ENCODE data around the gene KIAA0825. TPM values are rescaled to one million over a fixed set of nuclear protein-coding genes. Genes with fewer than 3 reads are reported as not detected.
"Not testable (repeated sequence)": the region's sequence is repeated elsewhere in the genome, so short reads cannot be mapped to it uniquely, and the experiment has no call there.

KIAA0825 gene
- total and polyA plus RNA-seq, 12 donors = 0.34 to 11.5 (median 3.1) TPM

- Histone ChIP-seq H3K27ac (no peak overlapping the region), H3K36me3 (replicated peaks in 1 of 2) (no peaks in the 10 kb centered on the region), H3K4me3 (no peak overlapping the region), H3K27me3 (no peaks in the 10 kb centered on the region), H3K9me3 (replicated peaks in 1 of 3) (no peaks in the 10 kb centered on the region), H3K4me1 (replicated peaks in 1 of 2) (no peaks in the 10 kb centered on the region)
- 96 to 98% (median 96%) methylated on average over 2 of the region's 2 CpGs for WGBS, 4 donors
- TF ChIP-seq POLR2A (IDR thresholded peaks at IDR 0.05) = no peak
- TF ChIP-seq, protein P1, sequence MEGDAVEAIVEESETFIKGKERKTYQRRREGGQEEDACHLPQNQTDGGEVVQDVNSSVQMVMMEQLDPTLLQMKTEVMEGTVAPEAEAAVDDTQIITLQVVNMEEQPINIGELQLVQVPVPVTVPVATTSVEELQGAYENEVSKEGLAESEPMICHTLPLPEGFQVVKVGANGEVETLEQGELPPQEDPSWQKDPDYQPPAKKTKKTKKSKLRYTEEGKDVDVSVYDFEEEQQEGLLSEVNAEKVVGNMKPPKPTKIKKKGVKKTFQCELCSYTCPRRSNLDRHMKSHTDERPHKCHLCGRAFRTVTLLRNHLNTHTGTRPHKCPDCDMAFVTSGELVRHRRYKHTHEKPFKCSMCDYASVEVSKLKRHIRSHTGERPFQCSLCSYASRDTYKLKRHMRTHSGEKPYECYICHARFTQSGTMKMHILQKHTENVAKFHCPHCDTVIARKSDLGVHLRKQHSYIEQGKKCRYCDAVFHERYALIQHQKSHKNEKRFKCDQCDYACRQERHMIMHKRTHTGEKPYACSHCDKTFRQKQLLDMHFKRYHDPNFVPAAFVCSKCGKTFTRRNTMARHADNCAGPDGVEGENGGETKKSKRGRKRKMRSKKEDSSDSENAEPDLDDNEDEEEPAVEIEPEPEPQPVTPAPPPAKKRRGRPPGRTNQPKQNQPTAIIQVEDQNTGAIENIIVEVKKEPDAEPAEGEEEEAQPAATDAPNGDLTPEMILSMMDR (IDR thresholded peaks at IDR 0.05) = no peak
- intact Hi-C loops (cut with DNase I) = no loop called here
- DNase-seq = no peak
Measured at GRCh38 chr5:94140300-94140699, 478.1 kb downstream of the KIAA0825 start.

DNA sequence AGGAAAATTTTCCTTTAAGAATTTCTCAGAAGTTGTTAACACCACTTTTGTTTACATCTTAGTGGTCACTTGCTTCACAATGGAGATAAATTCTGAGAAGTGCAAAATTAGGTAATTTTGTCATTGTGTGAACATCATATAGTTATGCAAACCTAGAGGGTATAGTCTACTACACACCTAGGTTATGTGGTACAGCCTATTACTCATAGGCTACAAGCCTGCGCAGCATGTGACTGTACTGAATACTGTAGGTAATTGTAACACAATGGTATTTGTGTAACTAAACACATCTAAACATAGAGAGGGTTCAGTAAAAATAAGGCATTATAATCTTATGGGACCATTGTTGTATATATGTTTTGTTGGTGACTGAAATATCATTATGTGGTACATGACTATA is 488.3 kb downstream of the KIAA0825 start:
- intact Hi-C loops (cut with DNase I) = no loop called here
- H3K27me3 ChIP-seq = no peaks in the 10 kb centered on the region

DNA sequence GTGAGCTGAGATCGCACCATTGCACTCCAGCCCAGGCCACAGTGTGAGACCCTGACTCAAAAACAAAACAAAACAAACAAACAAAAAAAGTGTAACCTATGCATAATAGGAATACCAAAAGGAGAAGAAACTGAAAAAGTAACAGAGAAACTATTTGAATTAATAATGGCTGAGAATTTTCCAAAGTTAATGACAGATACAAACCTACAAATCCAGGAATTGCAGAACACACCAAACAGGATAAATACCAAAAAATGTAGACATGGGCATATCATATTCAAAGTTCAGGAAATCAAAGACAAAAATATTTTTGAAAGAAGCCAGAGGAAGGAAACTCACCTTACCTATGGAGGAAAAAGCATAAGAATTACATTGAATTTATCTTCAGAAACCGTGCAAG is 493.3 kb downstream of the KIAA0825 start:
- no peaks in the 10 kb centered on the region for H3K4me1 ChIP-seq (replicated peaks in 1 of 2)
- no peaks in the 10 kb centered on the region for H3K36me3 ChIP-seq (replicated peaks in 1 of 2)
- no peak overlapping the region for H3K4me3 ChIP-seq
- 81 to 98% (median 87%) methylated on average over 2 of the region's 2 CpGs for WGBS, 4 donors
- TF ChIP-seq POLR2A (IDR thresholded peaks at IDR 0.05) = no peak
- TF ChIP-seq, protein P1 (IDR thresholded peaks at IDR 0.05) = no peak
- no peak for DNase-seq
- H3K9me3 ChIP-seq (replicated peaks in 1 of 3) = no peaks in the 10 kb centered on the region
- no peaks in the 10 kb centered on the region for H3K27me3 ChIP-seq
- H3K27ac ChIP-seq = no peak overlapping the region
- intact Hi-C loops (cut with DNase I) = no loop called here

More for the DNA sequence above, 488.3 kb downstream of the KIAA0825 start:
- no peak for TF ChIP-seq POLR2A (IDR thresholded peaks at IDR 0.05)
- TF ChIP-seq, protein P1 (IDR thresholded peaks at IDR 0.05) = no peak
- Histone ChIP-seq H3K4me1 (replicated peaks in 1 of 2) (no peaks in the 10 kb centered on the region), H3K27ac (no peak overlapping the region), H3K36me3 (replicated peaks in 1 of 2) (no peaks in the 10 kb centered on the region), H3K9me3 (replicated peaks in 1 of 3) (no peaks in the 10 kb centered on the region), H3K4me3 (no peak overlapping the region)
- WGBS, 4 donors = 95 to 100% (median 99%) methylated on average over 1 of the region's 1 CpG
- DNase-seq = no peak

DNA sequence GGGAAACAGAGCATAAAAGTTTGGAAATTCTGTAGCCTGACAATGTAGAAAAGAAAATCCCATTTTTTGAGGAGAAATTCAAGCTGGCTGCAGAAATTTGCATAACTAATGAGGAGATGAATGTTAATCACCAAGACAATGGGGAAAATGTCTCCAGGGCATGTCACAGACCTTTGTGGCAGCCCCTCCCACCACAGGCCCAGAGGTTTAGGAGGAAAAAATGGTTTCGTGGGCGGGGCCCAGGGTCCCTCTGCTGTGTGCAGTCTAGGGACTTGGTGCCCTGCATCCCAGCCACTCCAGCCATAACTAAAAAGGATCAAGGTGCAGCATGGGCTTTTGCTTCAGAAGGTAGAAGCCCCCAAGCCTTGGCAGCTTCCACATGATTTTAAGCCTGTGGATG is 502.1 kb downstream of the KIAA0825 start:
- H3K9me3 ChIP-seq (replicated peaks in 1 of 3); DNase-seq; H3K4me3 ChIP-seq; H3K4me1 ChIP-seq (replicated peaks in 1 of 2); H3K36me3 ChIP-seq (replicated peaks in 1 of 2); H3K27ac ChIP-seq; intact Hi-C loops (cut with DNase I); H3K27me3 ChIP-seq: not testable (repeated sequence)
- 69 to 97% (median 86%) methylated on average over 2 of the region's 2 CpGs for WGBS, 4 donors

DNA sequence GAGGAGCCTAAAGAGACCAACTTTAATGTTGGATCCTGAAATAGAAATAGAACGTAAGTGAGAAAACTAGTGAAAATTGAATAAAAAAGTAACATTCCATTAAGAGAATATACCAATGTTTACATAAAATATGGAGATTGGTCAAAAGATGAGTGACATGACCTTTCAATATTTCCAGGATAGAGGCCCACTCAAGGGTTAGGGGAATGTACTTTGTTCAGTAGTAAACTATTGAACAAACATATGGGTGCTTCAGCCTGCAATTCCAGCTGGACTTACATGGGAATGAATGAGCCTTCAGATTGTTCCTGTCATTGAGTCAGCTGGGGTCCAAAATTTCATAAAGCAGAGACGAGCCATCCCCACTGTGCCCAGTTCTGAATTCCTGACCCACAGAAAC is 505.3 kb downstream of the KIAA0825 start:
- DNase-seq = no peak
- 83 to 93% (median 92%) methylated on average over 2 of the region's 2 CpGs for WGBS, 4 donors
- Histone ChIP-seq H3K27me3 (no peaks in the 10 kb centered on the region), H3K4me1 (replicated peaks in 1 of 2) (peaks cover 4 to 10% of the 10 kb centered on the region in 2 donors), H3K9me3 (replicated peaks in 1 of 3) (no peaks in the 10 kb centered on the region), H3K36me3 (replicated peaks in 1 of 2) (no peaks in the 10 kb centered on the region), H3K27ac (no peak overlapping the region), H3K4me3 (no peak overlapping the region)
- intact Hi-C loops (cut with DNase I) = no loop called here
- TF ChIP-seq, protein P1 (IDR thresholded peaks at IDR 0.05) = no peak
- TF ChIP-seq POLR2A (IDR thresholded peaks at IDR 0.05) = no peak

Data from adrenal gland (tissue), 12 donors.